HG03045 (cell line): ENCODE data around the gene VSIG8.
"Not testable (repeated sequence)": the region's sequence is repeated elsewhere in the genome, so short reads cannot be mapped to it uniquely, and the experiment has no call there.

ENCODE experiments used
- ATAC-seq: cut with Tn5 transposase; IDR thresholded peaks from one replicate; pipeline ENCODE4 v1.9.1; 2021; ENCODE audit warnings: mild to moderate bottlenecking, moderate library complexity; ENCODE audit not compliant: unreplicated experiment

VSIG8 gene

GRCh38 chr1:159862557-159862956, at the start of gene VSIG8:
TSS of gene VSIG8 (minus strand) at chr1:159862657. CDS start at chr1:159862521, 136 bp downstream.
- ATAC-seq, result no peak

GRCh38 chr1:159911326-159912070, 49.0 kb upstream of the VSIG8 start:
- no peak for ATAC-seq

GRCh38 chr1:159908031-159908940, 45.8 kb upstream of the VSIG8 start:
- ATAC-seq, result no peak

- ATAC-seq, result no peak
Observed at GRCh38 chr1:159906960-159907359, 44.5 kb upstream of the VSIG8 start.

- ATAC-seq, result not testable (repeated sequence)
Observed at GRCh38 chr1:159904036-159904435, 41.6 kb upstream of the VSIG8 start.

- ATAC-seq, result no peak
Observed at GRCh38 chr1:159902541-159902940, 40.1 kb upstream of the VSIG8 start.

- no peak for ATAC-seq
Observed at GRCh38 chr1:159900755-159901360, 38.4 kb upstream of the VSIG8 start.

GRCh38 chr1:159900086-159900680, 37.7 kb upstream of the VSIG8 start, which contains the start of gene CFAP45:
TSS of gene CFAP45 (minus strand) at chr1:159900165. CDS start at chr1:159900098, 67 bp downstream.
- no peak for ATAC-seq

GRCh38 chr1:159899634-159900033, 37.2 kb upstream of the VSIG8 start:
- not testable (repeated sequence) for ATAC-seq

GRCh38 chr1:159898527-159898926, 36.1 kb upstream of the VSIG8 start:
- no peak for ATAC-seq

- ATAC-seq, result no peak
Observed at GRCh38 chr1:159897962-159898361, 35.5 kb upstream of the VSIG8 start.

- ATAC-seq, result no peak
Observed at GRCh38 chr1:159896546-159896930, 34.1 kb upstream of the VSIG8 start.

- ATAC-seq, result no peak
Observed at GRCh38 chr1:159895836-159896545, 33.5 kb upstream of the VSIG8 start.

GRCh38 chr1:159895286-159895685, 32.8 kb upstream of the VSIG8 start:
- ATAC-seq, result no peak

GRCh38 chr1:159892944-159893343, 30.5 kb upstream of the VSIG8 start:
- ATAC-seq, result no peak

GRCh38 chr1:159891275-159892157, 29.1 kb upstream of the VSIG8 start:
- peak; percentile 49 for ATAC-seq

GRCh38 chr1:159890390-159890789, 27.9 kb upstream of the VSIG8 start:
- no peak for ATAC-seq

GRCh38 chr1:159889821-159890252, 27.4 kb upstream of the VSIG8 start:
- ATAC-seq, result peak; percentile 87

GRCh38 chr1:159889202-159889601, 26.7 kb upstream of the VSIG8 start:
- ATAC-seq, result no peak
